PC-9 (cell line): ENCODE results near the gene HLCS.

Experiments
- EZH2 ChIP-seq: fragments of 200-600 bp; sonication (generic); IDR thresholded peaks from 2 replicates; pipeline ENCODE4 v1.8.0; 2017; ENCODE audit warnings: antibody characterized with exemption, low read depth
- TF ChIP-seq, protein P1 (sequence below): fragments of 200-600 bp; sonication (generic); conservative IDR thresholded peaks from 2 replicates; pipeline ENCODE4 v1.6.1; 2017; ENCODE audit warnings: mixed run types, antibody characterized with exemption, mild to moderate bottlenecking, moderate library complexity

GRCh38 chr21:36703626-36704280 lies 262.7 kb downstream of the HLCS start:
- TF ChIP-seq, protein P1, sequence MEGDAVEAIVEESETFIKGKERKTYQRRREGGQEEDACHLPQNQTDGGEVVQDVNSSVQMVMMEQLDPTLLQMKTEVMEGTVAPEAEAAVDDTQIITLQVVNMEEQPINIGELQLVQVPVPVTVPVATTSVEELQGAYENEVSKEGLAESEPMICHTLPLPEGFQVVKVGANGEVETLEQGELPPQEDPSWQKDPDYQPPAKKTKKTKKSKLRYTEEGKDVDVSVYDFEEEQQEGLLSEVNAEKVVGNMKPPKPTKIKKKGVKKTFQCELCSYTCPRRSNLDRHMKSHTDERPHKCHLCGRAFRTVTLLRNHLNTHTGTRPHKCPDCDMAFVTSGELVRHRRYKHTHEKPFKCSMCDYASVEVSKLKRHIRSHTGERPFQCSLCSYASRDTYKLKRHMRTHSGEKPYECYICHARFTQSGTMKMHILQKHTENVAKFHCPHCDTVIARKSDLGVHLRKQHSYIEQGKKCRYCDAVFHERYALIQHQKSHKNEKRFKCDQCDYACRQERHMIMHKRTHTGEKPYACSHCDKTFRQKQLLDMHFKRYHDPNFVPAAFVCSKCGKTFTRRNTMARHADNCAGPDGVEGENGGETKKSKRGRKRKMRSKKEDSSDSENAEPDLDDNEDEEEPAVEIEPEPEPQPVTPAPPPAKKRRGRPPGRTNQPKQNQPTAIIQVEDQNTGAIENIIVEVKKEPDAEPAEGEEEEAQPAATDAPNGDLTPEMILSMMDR: no peak
- no peak for TF ChIP-seq EZH2
